Activated T-cell treated with anti-CD3 and anti-CD28 coated beads, Interleukin-2, amount 50 U/mL, for 4 hours (primary cell): ENCODE results near the gene MYO18B. TPM values are rescaled to one million over a fixed set of nuclear protein-coding genes. Genes with fewer than 3 reads are reported as not detected.

Experiments
- ATAC-seq, 2 donors: fragments of 200-7000 bp; cut with Tn5 transposase; one replicate each; pipeline ENCODE4 v1.10.0; 2021
- DNase-seq: peaks from one replicate; pipeline ENCODE4 v3.0.0-alpha.2; 2020
- H3K27me3 Mint-ChIP-seq: one replicate; pipeline ENCODE4 v1.8.0; 2021; ENCODE audit warnings: low read depth, mixed read lengths
- H3K36me3 Mint-ChIP-seq: one replicate; pipeline ENCODE4 v1.8.0; 2022; ENCODE audit warnings: mixed read lengths; ENCODE audit not compliant: insufficient read depth
- H3K4me1 Mint-ChIP-seq: one replicate; pipeline ENCODE4 v1.8.0; 2021; ENCODE audit warnings: low read depth, mixed read lengths
- H3K4me3 Mint-ChIP-seq: one replicate; pipeline ENCODE4 v1.8.0; 2021; ENCODE audit warnings: mild to moderate bottlenecking, moderate library complexity, mixed read lengths
- H3K9me3 Mint-ChIP-seq: one replicate; pipeline ENCODE4 v1.8.0; 2021; ENCODE audit warnings: mixed read lengths
- total RNA-seq, 3 donors: library from RNA; stranded (reverse); gene quantifications; one replicate each; pipeline ENCODE4 v1.2.1, GENCODE V29; 2021

Gene MYO18B
- total RNA-seq, 3 donors from 2014 or later = 0.03 TPM; not detected in 2

DNA sequence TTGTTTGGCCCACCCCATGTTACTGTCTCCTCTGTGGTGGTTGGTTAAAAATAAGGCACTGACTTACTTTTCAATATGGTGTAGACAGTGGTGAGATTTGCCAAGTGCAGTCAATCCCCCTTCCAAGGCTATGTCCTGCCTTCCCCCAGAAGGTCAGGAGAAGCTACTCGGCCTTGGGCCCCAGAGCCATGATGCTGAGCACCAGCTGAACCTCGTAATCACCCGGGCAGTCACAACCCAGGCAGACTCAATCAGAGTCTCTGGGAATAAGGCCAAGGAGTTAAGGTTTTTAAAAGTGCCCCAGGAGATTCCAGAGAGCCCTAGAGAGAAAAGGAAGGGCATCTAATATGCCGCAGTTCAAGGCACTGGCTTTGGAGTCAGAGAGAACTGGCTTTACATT is 23.8 kb downstream of the MYO18B start:
- Mint-ChIP-seq H3K4me3 (no peak overlapping the region), H3K4me1 (no peaks in the 10 kb centered on the region), H3K36me3 (peaks cover 3% of the 10 kb centered on the region), H3K9me3 (peaks cover 14% of the 10 kb centered on the region), H3K27me3 (no peaks in the 10 kb centered on the region)
- no peak for ATAC-seq
- no peak for DNase-seq

DNA sequence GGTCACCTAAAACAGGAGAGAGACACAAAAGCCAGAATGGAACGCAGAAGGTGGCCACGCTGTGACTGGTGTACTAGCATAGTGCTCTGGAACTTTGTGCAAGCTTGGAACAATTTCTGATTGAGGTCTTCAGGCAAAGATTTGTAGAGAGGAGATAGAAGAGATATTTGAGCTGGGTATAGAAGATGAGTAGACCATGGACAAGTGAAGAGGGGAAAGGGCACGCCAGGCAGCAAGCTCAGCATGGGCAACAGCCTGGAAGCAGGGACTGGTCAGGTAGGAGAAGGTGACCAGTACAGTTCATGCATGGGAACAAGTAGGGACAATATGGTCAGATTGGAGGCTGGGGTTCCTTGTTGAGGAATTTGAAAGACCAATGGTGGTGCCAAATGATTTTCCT is 24.4 kb downstream of the MYO18B start:
- DNase-seq = no peak
- Mint-ChIP-seq H3K4me1 (no peaks in the 10 kb centered on the region), H3K4me3 (no peak overlapping the region), H3K27me3 (no peaks in the 10 kb centered on the region), H3K9me3 (peaks cover 14% of the 10 kb centered on the region), H3K36me3 (peaks cover 3% of the 10 kb centered on the region)
- no peak for ATAC-seq

DNA sequence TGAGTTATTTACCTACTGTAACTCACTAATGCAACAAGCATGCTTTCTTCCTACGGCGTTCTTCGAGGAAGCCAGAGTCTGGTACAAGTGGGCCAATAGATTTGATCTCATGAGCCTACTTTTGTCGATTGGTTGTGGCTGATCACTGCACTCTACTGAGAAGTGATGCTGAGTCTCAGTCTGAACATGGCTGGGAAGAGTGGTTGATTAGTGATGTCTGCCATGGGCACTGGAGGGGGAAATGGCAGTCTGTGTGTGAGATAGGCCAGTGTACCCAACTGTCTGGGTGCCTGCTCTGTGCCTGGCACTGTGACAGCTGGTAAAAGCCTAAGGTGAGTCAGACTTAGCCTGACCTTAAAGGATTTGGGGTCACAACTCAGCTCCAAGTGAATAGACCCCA is 28.3 kb downstream of the MYO18B start:
- DNase-seq (no peak), ATAC-seq (no peak)
- Mint-ChIP-seq H3K27me3 (peaks cover 3% of the 10 kb centered on the region), H3K4me1 (peaks cover 4% of the 10 kb centered on the region), H3K9me3 (peaks cover 14% of the 10 kb centered on the region), H3K36me3 (peaks cover 3% of the 10 kb centered on the region), H3K4me3 (no peak overlapping the region)

DNA sequence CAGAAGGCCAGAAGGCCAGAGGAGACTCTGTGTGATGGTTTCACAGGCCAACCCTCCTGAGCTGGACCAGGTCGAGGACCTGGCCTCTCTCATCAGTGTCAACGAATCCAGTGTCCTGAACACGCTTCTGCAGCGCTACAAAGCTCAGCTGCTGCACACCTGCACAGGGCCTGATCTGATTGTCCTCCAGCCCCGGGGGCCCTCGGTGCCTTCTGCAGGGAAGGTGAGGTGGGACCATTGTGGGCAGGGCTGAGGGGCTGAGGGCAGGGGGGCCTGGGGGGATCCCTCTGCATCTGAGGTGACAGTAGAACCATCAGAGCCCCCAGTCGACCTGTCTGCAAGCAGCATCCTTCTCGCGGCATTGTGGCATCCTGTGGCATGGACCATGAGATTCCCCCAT is 30.3 kb downstream of the MYO18B start:
- H3K36me3 Mint-ChIP-seq = no peaks in the 10 kb centered on the region
- H3K9me3 Mint-ChIP-seq = no peaks in the 10 kb centered on the region
- peaks cover 3% of the 10 kb centered on the region for H3K27me3 Mint-ChIP-seq
- peaks cover 4% of the 10 kb centered on the region for H3K4me1 Mint-ChIP-seq
- DNase-seq (no peak), ATAC-seq (no peak)
- H3K4me3 Mint-ChIP-seq = no peak overlapping the region

- ATAC-seq (no peak), DNase-seq (no peak)
- Mint-ChIP-seq H3K4me3 (no peak overlapping the region), H3K27me3 (peaks cover 3% of the 10 kb centered on the region), H3K9me3 (no peaks in the 10 kb centered on the region), H3K4me1 (peaks cover 4% of the 10 kb centered on the region), H3K36me3 (no peaks in the 10 kb centered on the region)
These were observed 32.6 kb downstream of the MYO18B start for GRCh38 chr22:25774575-25775026.

DNA sequence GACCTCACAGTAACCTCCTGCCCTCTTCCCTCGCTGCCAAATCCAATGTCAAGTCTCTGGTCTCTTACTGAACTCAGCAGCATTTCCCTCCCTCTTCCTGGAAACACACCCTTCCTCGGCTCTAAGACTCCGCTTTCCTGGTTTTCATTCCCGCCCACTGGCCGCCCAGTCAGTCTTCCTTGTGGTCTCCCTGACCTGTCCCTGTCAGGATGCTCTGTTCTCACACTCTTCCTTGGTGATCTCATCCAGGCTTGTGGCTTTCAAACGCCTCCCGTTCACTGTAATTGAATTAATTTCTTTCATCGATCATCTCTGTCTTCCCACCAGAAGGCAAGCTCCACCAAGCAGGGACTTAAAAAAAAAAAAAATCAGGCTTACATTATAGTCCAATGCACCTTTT is 33.5 kb downstream of the MYO18B start:
- H3K4me1 Mint-ChIP-seq = peaks cover 4% of the 10 kb centered on the region
- ATAC-seq (no peak), DNase-seq (no peak)
- no peaks in the 10 kb centered on the region for H3K9me3 Mint-ChIP-seq
- no peaks in the 10 kb centered on the region for H3K36me3 Mint-ChIP-seq
- no peak overlapping the region for H3K4me3 Mint-ChIP-seq
- H3K27me3 Mint-ChIP-seq = peaks cover 3% of the 10 kb centered on the region

DNA sequence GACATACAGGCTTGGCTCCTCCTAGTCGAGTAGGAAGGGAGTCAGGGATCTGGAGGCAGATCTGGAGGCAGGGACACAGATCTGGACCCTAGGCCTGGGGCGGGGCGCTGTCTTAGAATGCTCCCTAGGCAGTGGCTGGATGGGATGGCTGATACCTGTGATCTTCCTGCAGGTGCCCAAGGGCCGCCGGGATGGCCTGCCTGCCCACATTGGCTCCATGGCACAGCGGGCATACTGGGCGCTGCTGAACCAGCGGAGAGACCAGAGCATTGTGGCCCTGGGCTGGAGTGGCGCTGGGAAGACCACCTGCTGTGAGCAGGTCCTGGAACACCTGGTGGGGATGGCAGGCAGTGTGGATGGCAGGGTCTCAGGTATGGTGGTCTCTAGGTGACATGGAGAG is 35.4 kb downstream of the MYO18B start:
- Mint-ChIP-seq H3K9me3 (no peaks in the 10 kb centered on the region), H3K36me3 (no peaks in the 10 kb centered on the region), H3K4me3 (no peak overlapping the region), H3K27me3 (peaks cover 3% of the 10 kb centered on the region), H3K4me1 (peaks cover 4% of the 10 kb centered on the region)
- ATAC-seq = no peak
- no peak for DNase-seq

DNA sequence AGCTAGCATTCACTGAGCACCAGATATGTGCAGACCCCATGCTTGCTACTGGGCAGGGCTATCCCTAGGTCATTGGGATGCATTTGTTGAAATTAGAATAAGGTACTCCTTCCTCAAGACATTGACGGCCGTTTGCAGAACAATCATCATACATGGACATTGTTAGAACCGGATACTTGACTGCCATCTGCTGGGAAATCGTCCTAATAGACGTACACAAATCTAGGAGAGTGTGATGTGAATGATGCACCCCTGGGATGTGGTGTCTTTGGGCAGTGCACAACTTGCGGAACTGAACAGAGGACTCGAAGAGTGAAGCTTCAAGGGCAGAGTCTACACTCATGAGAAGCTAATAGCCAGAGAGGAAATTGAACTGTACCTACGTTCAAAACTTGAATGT is 35.9 kb downstream of the MYO18B start:
- ATAC-seq = no peak
- DNase-seq = no peak
- H3K4me1 Mint-ChIP-seq = peaks cover under 1% of the 10 kb centered on the region
- peaks cover 3% of the 10 kb centered on the region for H3K27me3 Mint-ChIP-seq
- no peaks in the 10 kb centered on the region for H3K9me3 Mint-ChIP-seq
- no peak overlapping the region for H3K4me3 Mint-ChIP-seq
- H3K36me3 Mint-ChIP-seq = no peaks in the 10 kb centered on the region

GRCh38 chr22:25779426-25779825 is 37.4 kb downstream of the MYO18B start:
- H3K4me1 Mint-ChIP-seq = no peaks in the 10 kb centered on the region
- peaks cover under 1% of the 10 kb centered on the region for H3K27me3 Mint-ChIP-seq
- H3K36me3 Mint-ChIP-seq = no peaks in the 10 kb centered on the region
- H3K4me3 Mint-ChIP-seq = no peak overlapping the region
- ATAC-seq (no peak), DNase-seq (no peak)
- no peaks in the 10 kb centered on the region for H3K9me3 Mint-ChIP-seq

DNA sequence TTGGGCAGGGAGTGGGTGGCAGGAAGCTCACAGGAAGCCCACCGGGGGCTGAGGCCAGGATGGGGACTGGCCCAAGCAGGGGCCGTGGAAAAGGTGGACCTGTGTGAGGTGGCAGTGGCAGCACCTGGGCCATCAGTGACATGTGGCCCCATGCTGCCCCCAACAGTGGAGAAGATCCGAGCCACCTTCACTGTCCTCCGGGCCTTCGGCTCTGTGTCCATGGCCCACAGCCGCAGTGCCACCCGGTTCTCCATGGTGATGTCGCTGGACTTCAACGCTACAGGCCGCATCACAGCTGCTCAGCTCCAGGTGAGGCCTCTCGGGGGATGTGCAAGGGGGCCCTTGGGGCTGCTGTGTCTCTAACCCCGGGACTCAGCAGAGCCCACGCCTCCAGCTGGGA is 37.9 kb downstream of the MYO18B start:
- Mint-ChIP-seq H3K9me3 (no peaks in the 10 kb centered on the region), H3K4me1 (no peaks in the 10 kb centered on the region), H3K36me3 (no peaks in the 10 kb centered on the region), H3K4me3 (no peak overlapping the region), H3K27me3 (no peaks in the 10 kb centered on the region)
- ATAC-seq = no peak
- no peak for DNase-seq

GRCh38 chr22:25780673-25781072 is 38.7 kb downstream of the MYO18B start:
- Mint-ChIP-seq H3K9me3 (no peaks in the 10 kb centered on the region), H3K4me3 (no peak overlapping the region), H3K27me3 (peaks cover 2% of the 10 kb centered on the region), H3K36me3 (no peaks in the 10 kb centered on the region), H3K4me1 (no peaks in the 10 kb centered on the region)
- no peak for DNase-seq
- ATAC-seq = no peak

DNA sequence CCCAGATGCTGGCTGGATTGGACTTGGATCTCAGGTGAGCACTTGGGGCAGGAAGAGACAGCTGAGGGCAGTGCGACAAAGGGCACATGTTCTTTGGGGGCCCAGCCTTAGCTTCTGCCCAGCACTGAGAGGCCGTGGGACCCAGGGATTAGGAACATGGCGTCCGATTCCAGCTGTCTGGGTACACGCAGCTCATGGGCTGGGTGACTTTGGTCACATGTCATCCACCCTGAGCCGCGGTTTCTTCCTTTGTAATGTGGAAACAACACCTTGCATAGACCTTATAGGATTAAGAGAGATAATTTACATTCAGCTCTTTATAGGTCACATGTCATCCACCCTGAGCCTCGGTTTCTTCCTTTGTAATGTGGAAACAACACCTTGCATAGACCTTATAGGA is 39.8 kb downstream of the MYO18B start:
- no peaks in the 10 kb centered on the region for H3K36me3 Mint-ChIP-seq
- DNase-seq = no peak
- H3K4me3 Mint-ChIP-seq = no peak overlapping the region
- H3K4me1 Mint-ChIP-seq = no peaks in the 10 kb centered on the region
- ATAC-seq = no peak
- peaks cover 2% of the 10 kb centered on the region for H3K27me3 Mint-ChIP-seq
- no peaks in the 10 kb centered on the region for H3K9me3 Mint-ChIP-seq

DNA sequence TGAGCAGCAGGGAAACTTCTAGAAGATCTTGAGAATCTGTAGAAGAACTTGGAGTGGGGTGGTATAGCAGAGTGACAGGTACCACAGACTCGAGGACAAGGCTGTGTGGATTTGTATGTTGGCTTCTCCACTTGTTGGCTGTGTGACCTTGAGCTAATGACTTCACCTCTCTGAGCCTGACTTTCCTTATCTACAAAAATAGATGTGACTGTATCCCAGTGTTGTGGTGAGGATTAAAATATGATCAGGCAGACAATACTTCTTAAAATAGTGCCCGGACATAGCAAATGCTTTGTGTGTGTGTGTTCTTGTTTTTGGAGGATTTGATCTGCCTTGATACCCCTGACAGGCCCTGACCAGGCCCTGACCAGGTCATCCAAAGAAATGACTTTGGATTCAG is 40.8 kb downstream of the MYO18B start:
- no peak overlapping the region for H3K4me3 Mint-ChIP-seq
- peaks cover 2% of the 10 kb centered on the region for H3K27me3 Mint-ChIP-seq
- H3K4me1 Mint-ChIP-seq = no peaks in the 10 kb centered on the region
- DNase-seq = no peak
- ATAC-seq = no peak
- H3K9me3 Mint-ChIP-seq = no peaks in the 10 kb centered on the region
- no peaks in the 10 kb centered on the region for H3K36me3 Mint-ChIP-seq

DNA sequence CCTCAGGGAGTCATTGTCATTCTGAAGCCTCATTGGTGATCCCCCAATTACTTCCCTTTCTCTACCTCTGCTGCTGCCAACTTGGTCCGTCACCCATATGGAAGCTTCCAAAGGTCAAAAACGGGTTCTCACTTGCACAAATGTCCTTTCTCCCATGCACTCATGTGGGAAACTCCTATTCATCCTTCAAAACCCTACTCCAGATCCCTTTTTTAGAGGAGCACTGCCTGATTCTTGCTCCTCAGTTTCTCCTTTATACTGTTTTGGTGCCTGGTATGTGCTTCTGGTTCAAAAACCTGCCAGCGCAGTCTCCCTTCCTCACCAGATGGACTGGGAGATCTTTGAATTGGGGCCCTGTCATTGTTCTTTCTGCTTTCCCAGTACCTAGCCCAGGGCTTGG is 41.9 kb downstream of the MYO18B start:
- H3K36me3 Mint-ChIP-seq = no peaks in the 10 kb centered on the region
- ATAC-seq (no peak), DNase-seq (no peak)
- H3K4me1 Mint-ChIP-seq = no peaks in the 10 kb centered on the region
- peaks cover 2% of the 10 kb centered on the region for H3K27me3 Mint-ChIP-seq
- H3K4me3 Mint-ChIP-seq = no peak overlapping the region
- H3K9me3 Mint-ChIP-seq = no peaks in the 10 kb centered on the region

- ATAC-seq (no peak), DNase-seq (no peak)
- Mint-ChIP-seq H3K4me3 (no peak overlapping the region), H3K36me3 (no peaks in the 10 kb centered on the region), H3K27me3 (peaks cover 2% of the 10 kb centered on the region), H3K9me3 (no peaks in the 10 kb centered on the region), H3K4me1 (no peaks in the 10 kb centered on the region)
These were observed 44.2 kb downstream of the MYO18B start for GRCh38 chr22:25786165-25786564.

DNA sequence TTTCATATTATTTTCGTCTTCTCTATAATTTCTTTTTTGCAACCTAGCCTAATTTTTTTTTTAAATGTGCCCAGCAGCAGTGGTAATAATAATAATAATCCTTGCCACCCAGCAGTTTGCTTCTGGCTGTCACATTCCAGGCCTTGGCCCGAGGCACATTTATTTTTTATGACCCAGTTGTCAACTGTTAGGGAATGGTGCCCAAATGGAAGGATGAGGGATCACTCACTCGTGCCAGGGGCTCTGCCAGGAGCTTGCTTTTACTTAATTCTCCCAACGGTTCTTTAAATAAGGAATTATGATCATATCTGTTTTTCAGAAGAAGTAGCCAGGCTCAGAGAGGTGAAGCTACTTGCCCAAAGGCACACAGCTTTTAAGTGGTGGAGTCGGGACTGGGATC is 49.6 kb downstream of the MYO18B start:
- H3K36me3 Mint-ChIP-seq = no peaks in the 10 kb centered on the region

More for the DNA sequence above, 49.6 kb downstream of the MYO18B start:
- DNase-seq (no peak), ATAC-seq (no peak)
- Mint-ChIP-seq H3K4me1 (no peaks in the 10 kb centered on the region), H3K27me3 (no peaks in the 10 kb centered on the region), H3K4me3 (no peak overlapping the region), H3K9me3 (no peaks in the 10 kb centered on the region)
